ENCODE results near the gene GBP1. TPM values are rescaled to one million over a fixed set of nuclear protein-coding genes. Genes with fewer than 3 reads are reported as not detected.

Gene GBP1
- total and polyA plus RNA-seq, 2 of the 4 experiments (the other 2 are of a cell fraction), result 39.3 to 118 TPM

GRCh38 chr1:89063094-89063493, 1.9 kb downstream of the GBP1 start:
- no CpG with 5 or more reads among the region's 3 CpGs for WGBS, 2 experiments (ENCODE audit: extremely low coverage in 2 of 2, insufficient read length in 1 of 2)
- intact Hi-C loops (cut with micrococcal nuclease), result no loop called here
- no peak overlapping the region for H3K18ac ChIP-seq (ENCODE audit: low read depth, low read length)

More at GRCh38 chr1:89063094-89063493, 1.9 kb downstream of the GBP1 start:
- peaks cover 5% of the 10 kb centered on the region for H3K4me1 ChIP-seq (ENCODE audit: control insufficient read depth, insufficient read depth, low read length)
- H3K4me3 ChIP-seq (ENCODE audit: insufficient read depth, low read depth, low read length), result no peak overlapping the region
- no peak overlapping the region for H2AFZ ChIP-seq (replicated peaks; ENCODE audit: low read length, poor library complexity)
- no peak overlapping the region for H4K5ac ChIP-seq (ENCODE audit: low read depth, low read length)
- H4K20me1 ChIP-seq (ENCODE audit: insufficient read depth, low read length), result no peaks in the 10 kb centered on the region
- no peak overlapping the region for H3K56ac ChIP-seq (ENCODE audit: extremely low read depth, insufficient read depth, low read length)
- H3K4ac ChIP-seq (ENCODE audit: low read depth, low read length), result no peak overlapping the region
- peak overlapping the region; percentile 31; the same call in 1 of the 2 replicates for H3K14ac ChIP-seq (replicated peaks; ENCODE audit: low read depth, low read length)
- no peak overlapping the region for H3K23ac ChIP-seq (ENCODE audit: low read depth, low read length)
- H2AK9ac ChIP-seq (replicated peaks; ENCODE audit: low read depth, low read length, poor library complexity), result no peak overlapping the region
- H3K27me3 ChIP-seq (ENCODE audit: control insufficient read depth, insufficient read depth, low read length), result no peaks in the 10 kb centered on the region
- peak overlapping the region; percentile 99 for H3K4me2 ChIP-seq (ENCODE audit: low read depth, low read length)
- dilution Hi-C loops (cut with HindIII; ENCODE audit: low sequenced_read_pairs, unreplicated experiment), result no loop called here
- no peak overlapping the region for H2AK5ac ChIP-seq (ENCODE audit: low read depth, low read length)
- TF ChIP-seq NFE2L2 (IDR thresholded peaks at IDR 0.05; ENCODE audit: low read depth, low read length) (no peak), RAD21 (IDR thresholded peaks at IDR 0.05; ENCODE audit: low read length) (no peak), CEBPB (IDR thresholded peaks at IDR 0.05; ENCODE audit: low read depth, low read length) (no peak), MAZ (IDR thresholded peaks at IDR 0.05; ENCODE audit: borderline replicate concordance, low read depth, low read length) (no peak), RCOR1 (IDR thresholded peaks at IDR 0.05; ENCODE audit: insufficient replicate concordance, low read length) (no peak), MXI1 (IDR thresholded peaks at IDR 0.05; ENCODE audit: borderline replicate concordance, low read depth, low read length) (no peak), BHLHE40 (IDR thresholded peaks at IDR 0.05; ENCODE audit: low read depth, low read length) (no peak), FOS (IDR thresholded peaks at IDR 0.05; ENCODE audit: low read depth, low read length) (no peak), POLR2A (IDR thresholded peaks at IDR 0.05; ENCODE audit: low read depth, low read length) (no peak), CHD1 (IDR thresholded peaks at IDR 0.05; ENCODE audit: low read depth, low read length) (no peak), SMC3 (IDR thresholded peaks at IDR 0.05; ENCODE audit: low read depth, low read length) (no peak), RFX5 (IDR thresholded peaks at IDR 0.05; ENCODE audit: low read depth, low read length) (no peak), MAFK (IDR thresholded peaks at IDR 0.05; ENCODE audit: low read depth, low read length) (no peak), CTCF (conservative IDR thresholded peaks at IDR 0.05; ENCODE audit: low read depth, low read length) (no peak), ELK1 (IDR thresholded peaks at IDR 0.05; ENCODE audit: borderline replicate concordance, low read depth, low read length) (no peak)
- TF ChIP-seq, protein P1, sequence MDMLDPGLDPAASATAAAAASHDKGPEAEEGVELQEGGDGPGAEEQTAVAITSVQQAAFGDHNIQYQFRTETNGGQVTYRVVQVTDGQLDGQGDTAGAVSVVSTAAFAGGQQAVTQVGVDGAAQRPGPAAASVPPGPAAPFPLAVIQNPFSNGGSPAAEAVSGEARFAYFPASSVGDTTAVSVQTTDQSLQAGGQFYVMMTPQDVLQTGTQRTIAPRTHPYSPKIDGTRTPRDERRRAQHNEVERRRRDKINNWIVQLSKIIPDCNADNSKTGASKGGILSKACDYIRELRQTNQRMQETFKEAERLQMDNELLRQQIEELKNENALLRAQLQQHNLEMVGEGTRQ (IDR thresholded peaks at IDR 0.05; ENCODE audit: low read depth, low read length), result no peak
- no peaks in the 10 kb centered on the region for H3K9me3 ChIP-seq (ENCODE audit: control insufficient read depth, insufficient read depth, low read length)
- peaks cover 2 to 14% of the 10 kb centered on the region in 2 experiments; a peak in 2 of 4 replicates for H3K79me1 ChIP-seq (ENCODE audit: low read depth in 1 of 2, low read length in 2 of 2)
- H2BK120ac ChIP-seq (ENCODE audit: low read depth, low read length), result no peak overlapping the region
- no TSS peak for BruUV-seq (replicated peaks)
- no peak for DNase-seq
- ATAC-seq (ENCODE audit: low read depth), result no peak
- H2BK15ac ChIP-seq (ENCODE audit: low read depth, low read length), result no peak overlapping the region
- H2BK5ac ChIP-seq (ENCODE audit: low read depth, low read length, poor library complexity, severe bottlenecking), result no peak overlapping the region
- no peak overlapping the region for H4K8ac ChIP-seq (ENCODE audit: low read depth in 2 of 2, low read length in 2 of 2)
- ChIA-PET CTCF (interaction anchor here (0.7 kb wide), 1 partner anchor 28 kb away, joined by 3 read pairs; no protein-coding TSS in a partner anchor), POLR2A (ENCODE audit: unreplicated experiment) (no interaction called here)
- peaks cover 16% of the 10 kb centered on the region for H3K36me3 ChIP-seq (ENCODE audit: control insufficient read depth, insufficient read depth, low read length)
- in situ Hi-C loops (cut with MboI; ENCODE audit: low sequenced_read_pairs), result no loop called here
- H4K91ac ChIP-seq (ENCODE audit: insufficient read depth, low read depth, low read length), result no peak overlapping the region
- peaks cover 3% of the 10 kb centered on the region; the same call in 1 of the 2 replicates for H3K9me1 ChIP-seq (ENCODE audit: insufficient read depth, low read length)
- H3K9ac ChIP-seq (ENCODE audit: low read depth, low read length), result no peak overlapping the region
- no peak overlapping the region for H2BK20ac ChIP-seq (ENCODE audit: low read depth, low read length)
- peak overlapping the region; percentile 23; the same call in 1 of the 2 replicates for H3K27ac ChIP-seq (ENCODE audit: insufficient read depth, low read length)

Data from IMR-90 (cell line).